Sigmoid colon (tissue), 7 donors: ENCODE measurements around the gene JAKMIP1. TPM values are rescaled to one million over a fixed set of nuclear protein-coding genes. Genes with fewer than 3 reads are reported as not detected.
"Not testable (repeated sequence)": the region's sequence is repeated elsewhere in the genome, so short reads cannot be mapped to it uniquely, and the experiment has no call there.

Source experiments
- DNase-seq: peaks from one replicate; pipeline ENCODE4 v3.0.0-alpha.2; 2019
- H3K27ac ChIP-seq, 4 donors: fragments of 200-600 bp; sonication (generic); one replicate each; pipeline ENCODE4 v1.5.1; 2016 to 2019; ENCODE audit warnings: mild to moderate bottlenecking in 1 of 4
- H3K27me3 ChIP-seq, 3 donors: fragments of 200-600 bp; sonication (generic); one replicate each; pipeline ENCODE4 v1.5.1; 2019; ENCODE audit warnings: mild to moderate bottlenecking in 1 of 3
- H3K36me3 ChIP-seq, 4 donors: fragments of 200-600 bp; sonication (generic); one replicate each; pipeline ENCODE4 v1.5.1; 2016 to 2019
- H3K4me1 ChIP-seq, 4 donors: fragments of 200-600 bp; sonication (generic); one replicate each; pipeline ENCODE4 v1.5.1; 2017 to 2019
- H3K4me3 ChIP-seq, 4 donors: fragments of 200-600 bp; sonication (generic); one replicate each; pipeline ENCODE4 v1.5.1; 2017 to 2019; ENCODE audit warnings: mild to moderate bottlenecking in 2 of 4, moderate library complexity in 1 of 4
- H3K9me3 ChIP-seq, 4 donors: fragments of 200-600 bp in 3 of 4; sonication (generic) in 3 of 4; one replicate each; pipeline versions ENCODE4 v1.5.1 to v1.6.1; 2013 to 2019
- EP300 ChIP-seq, 4 donors: sonication (generic); formaldehyde crosslinking; IDR thresholded peaks; one replicate each; pipeline ENCODE4 v1.6.1; 2017; ENCODE audit warnings: antibody characterized with exemption in 4 of 4
- POLR2A ChIP-seq, 2 donors: fragments of 450-650 bp; IDR thresholded peaks; one replicate each; pipeline ENCODE4 v1.6.1; 2016; ENCODE audit warnings: antibody characterized with exemption in 2 of 2, mild to moderate bottlenecking in 2 of 2, moderate library complexity in 2 of 2
- POLR2AphosphoS5 ChIP-seq, 4 donors: sonication (generic); formaldehyde crosslinking; IDR thresholded peaks; one replicate each; pipeline ENCODE4 v1.6.1; 2017; ENCODE audit warnings: antibody characterized with exemption in 4 of 4
- WGBS, 2 donors: extraction: QIAGEN DNeasy Blood & Tissue Kit; methylation state at CpG; one replicate each; pipeline ENCODE4 v1.1.7; 2013; 5-methylcytosine and 5-hydroxymethylcytosine counted together
- intact Hi-C: fragments of 100-400 bp; cut with DNase I; formaldehyde crosslinking; loops from one replicate; pipeline ENCODE4 v1.15.1; 2023
- polyA plus RNA-seq, 3 donors: library from polyadenylated mRNA; stranded (reverse); fragments of 200-250 nt; gene quantifications; one replicate each; pipeline ENCODE4 v1.2.3, GENCODE V29; 2013
- total RNA-seq, 4 donors: library from RNA; depleted of rRNA; stranded (reverse); fragments of >200 nt; gene quantifications; one replicate each; pipeline ENCODE4 v1.1.0, GENCODE V29; 2016
- TF ChIP-seq, protein P1 (sequence below), 4 experiments: fragments of 450-650 bp in 3 of 4; fragments of 200-600 bp in 1 of 4; IDR thresholded peaks; one replicate each; pipeline ENCODE4 v1.5.1; 2016 to 2019; ENCODE audit warnings: antibody characterized with exemption in 4 of 4, mild to moderate bottlenecking in 3 of 4, moderate library complexity in 2 of 4
- donor health status: healthy with polysubstance abuse.
- donor health status: Bipolar disorder and iron deficiency.
- donor health status: healthy.

JAKMIP1 gene
- total and polyA plus RNA-seq, 7 donors, result 0.49 to 3.9 (median 1.8) TPM; not detected in 2

GRCh38 chr4:5996641-5997040 lies 203.7 kb downstream of the JAKMIP1 start:
- Histone ChIP-seq H3K27me3 (peaks cover 0 to 60% (median 5%) of the 10 kb centered on the region in 3 donors), H3K4me1 (no peaks in the 10 kb centered on the region), H3K9me3 (no peaks in the 10 kb centered on the region), H3K4me3 (no peak overlapping the region), H3K36me3 (no peaks in the 10 kb centered on the region), H3K27ac (no peak overlapping the region)
- intact Hi-C loops, result loop anchor here (5.0 kb wide), 1 partner anchor 331 kb away; no protein-coding TSS in a partner anchor
- TF ChIP-seq, protein P1, sequence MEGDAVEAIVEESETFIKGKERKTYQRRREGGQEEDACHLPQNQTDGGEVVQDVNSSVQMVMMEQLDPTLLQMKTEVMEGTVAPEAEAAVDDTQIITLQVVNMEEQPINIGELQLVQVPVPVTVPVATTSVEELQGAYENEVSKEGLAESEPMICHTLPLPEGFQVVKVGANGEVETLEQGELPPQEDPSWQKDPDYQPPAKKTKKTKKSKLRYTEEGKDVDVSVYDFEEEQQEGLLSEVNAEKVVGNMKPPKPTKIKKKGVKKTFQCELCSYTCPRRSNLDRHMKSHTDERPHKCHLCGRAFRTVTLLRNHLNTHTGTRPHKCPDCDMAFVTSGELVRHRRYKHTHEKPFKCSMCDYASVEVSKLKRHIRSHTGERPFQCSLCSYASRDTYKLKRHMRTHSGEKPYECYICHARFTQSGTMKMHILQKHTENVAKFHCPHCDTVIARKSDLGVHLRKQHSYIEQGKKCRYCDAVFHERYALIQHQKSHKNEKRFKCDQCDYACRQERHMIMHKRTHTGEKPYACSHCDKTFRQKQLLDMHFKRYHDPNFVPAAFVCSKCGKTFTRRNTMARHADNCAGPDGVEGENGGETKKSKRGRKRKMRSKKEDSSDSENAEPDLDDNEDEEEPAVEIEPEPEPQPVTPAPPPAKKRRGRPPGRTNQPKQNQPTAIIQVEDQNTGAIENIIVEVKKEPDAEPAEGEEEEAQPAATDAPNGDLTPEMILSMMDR (IDR thresholded peaks at IDR 0.05), result no peak
- no peak for TF ChIP-seq EP300 (IDR thresholded peaks at IDR 0.05)
- TF ChIP-seq POLR2AphosphoS5 (IDR thresholded peaks at IDR 0.05), result no peak
- TF ChIP-seq POLR2A (IDR thresholded peaks at IDR 0.05), result no peak
- WGBS, 2 donors, result 40 to 59% methylated on average over 4 of the region's 4 CpGs
- peak; percentile 44 for DNase-seq

- intact Hi-C loops, result loop anchor here (5.0 kb wide), 1 partner anchor 331 kb away; no protein-coding TSS in a partner anchor
Measured at GRCh38 chr4:5995901-5996623, 204.3 kb downstream of the JAKMIP1 start.

GRCh38 chr4:5993876-5994811 lies 206.2 kb downstream of the JAKMIP1 start:
- Histone ChIP-seq H3K4me3 (no peak overlapping the region), H3K4me1 (no peaks in the 10 kb centered on the region), H3K27me3 (peaks cover 0 to 68% (median 0%) of the 10 kb centered on the region in 3 donors), H3K9me3 (no peaks in the 10 kb centered on the region), H3K27ac (no peak overlapping the region), H3K36me3 (no peaks in the 10 kb centered on the region)
- TF ChIP-seq, protein P1 (IDR thresholded peaks at IDR 0.05), result no peak
- TF ChIP-seq POLR2AphosphoS5 (IDR thresholded peaks at IDR 0.05) (no peak), POLR2A (IDR thresholded peaks at IDR 0.05) (no peak), EP300 (IDR thresholded peaks at IDR 0.05) (no peak)
- 80 to 84% methylated on average over 23 of the region's 23 CpGs for WGBS, 2 donors
- intact Hi-C loops, result no loop called here
- DNase-seq, result peak; percentile 40

More at GRCh38 chr4:5995901-5996623, 204.3 kb downstream of the JAKMIP1 start:
- H3K9me3 ChIP-seq, result no peaks in the 10 kb centered on the region
- no peak overlapping the region for H3K4me3 ChIP-seq
- TF ChIP-seq EP300 (IDR thresholded peaks at IDR 0.05), result no peak
- TF ChIP-seq, protein P1 (IDR thresholded peaks at IDR 0.05), result no peak
- no peak for TF ChIP-seq POLR2A (IDR thresholded peaks at IDR 0.05)
- TF ChIP-seq POLR2AphosphoS5 (IDR thresholded peaks at IDR 0.05), result no peak
- no peak overlapping the region for H3K27ac ChIP-seq
- 54 to 66% methylated on average over 19 of the region's 19 CpGs for WGBS, 2 donors
- H3K27me3 ChIP-seq, result peaks cover 0 to 62% (median 5%) of the 10 kb centered on the region in 3 donors
- no peaks in the 10 kb centered on the region for H3K4me1 ChIP-seq
- no peaks in the 10 kb centered on the region for H3K36me3 ChIP-seq
- peak; percentile 35 for DNase-seq

- peak; percentile 30 for DNase-seq
- WGBS, 2 donors, result 72 to 86% methylated on average over 9 of the region's 9 CpGs
- H3K4me3 ChIP-seq, H3K9me3 ChIP-seq, H3K36me3 ChIP-seq, intact Hi-C loops, H3K4me1 ChIP-seq, H3K27ac ChIP-seq: not testable (repeated sequence)
- peaks cover 0 to 60% (median 0%) of the 10 kb centered on the region in 3 donors for H3K27me3 ChIP-seq
Measured at GRCh38 chr4:5993346-5993745, 207.0 kb downstream of the JAKMIP1 start.

DNA sequence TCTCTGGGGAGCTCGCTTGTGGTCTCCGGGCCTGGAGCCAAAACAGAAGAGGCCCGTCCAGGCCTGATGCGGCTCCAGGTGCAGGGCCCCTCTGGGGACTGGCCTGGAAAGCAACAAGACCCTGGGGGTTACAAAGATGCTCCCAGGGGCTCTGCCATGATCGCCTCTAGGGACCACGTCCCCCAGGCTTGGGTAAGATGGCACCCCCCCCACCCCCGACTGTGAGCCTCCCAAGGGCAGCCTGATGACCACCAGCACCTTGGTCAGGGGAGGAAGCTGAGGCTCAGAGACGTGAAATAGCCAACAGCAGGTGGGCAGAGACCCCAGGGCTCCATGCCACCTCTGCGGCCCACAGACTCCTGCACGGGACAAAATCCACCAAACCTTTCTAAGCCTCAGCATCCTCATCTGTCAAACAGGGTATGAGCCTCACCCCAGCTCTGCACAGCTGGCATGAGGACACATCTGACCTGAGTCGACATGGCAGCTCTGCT lies 207.5 kb downstream of the JAKMIP1 start:
- H3K27me3 ChIP-seq, result peaks cover 0 to 55% (median 0%) of the 10 kb centered on the region in 3 donors
- no peaks in the 10 kb centered on the region for H3K4me1 ChIP-seq
- H3K9me3 ChIP-seq, result no peaks in the 10 kb centered on the region
- H3K4me3 ChIP-seq, result no peak overlapping the region
- TF ChIP-seq POLR2AphosphoS5 (IDR thresholded peaks at IDR 0.05), result no peak
- no peak for TF ChIP-seq POLR2A (IDR thresholded peaks at IDR 0.05)
- TF ChIP-seq, protein P1 (IDR thresholded peaks at IDR 0.05), result no peak
- TF ChIP-seq EP300 (IDR thresholded peaks at IDR 0.05), result no peak
- intact Hi-C loops, result no loop called here
- peak; percentile 45 for DNase-seq
- 71 to 73% methylated on average over 11 of the region's 11 CpGs for WGBS, 2 donors
- H3K27ac ChIP-seq, result no peak overlapping the region
- no peaks in the 10 kb centered on the region for H3K36me3 ChIP-seq
